HEK293 (cell line): ENCODE data around the gene NHLRC2.

ENCODE experiments used
- CTCF ChIA-PET: fragments of 350-600 bp; formaldehyde crosslinking; extraction: SDS; loops from one replicate; lab custom pipeline; 2021; ENCODE audit warnings: antibody characterized with exemption; lab: Yijun Ruan, JAX
- POLR2A ChIA-PET: fragments of 300-600 bp; formaldehyde crosslinking; extraction: SDS; loops from one replicate; lab custom pipeline; 2020; ENCODE audit warnings: antibody characterized with exemption, inconsistent platforms; lab: Yijun Ruan, JAX
- H3K27ac ChIP-seq: fragments of 200-500 bp; sonication (Bioruptor generic); 2 replicates; pipeline ENCODE4 v1.5.1; 2014; ENCODE audit warnings: low read depth, low read length, control low read depth, inconsistent platforms; ENCODE audit errors: extremely low read depth
- H3K36me3 ChIP-seq, 2 experiments: fragments of 200-500 bp in 1 of 2; sonication (Bioruptor generic) in 1 of 2; 1 replicate in 1 of 2; 2 replicates in 1 of 2; pipeline ENCODE4 v1.5.1; 2014 to 2017; ENCODE audit warnings: inconsistent platforms in 2 of 2, low read length in 2 of 2; ENCODE audit not compliant: control insufficient read depth in 2 of 2, insufficient read depth in 1 of 2
- H3K4me1 ChIP-seq: fragments of 200-500 bp; sonication (Bioruptor generic); 2 replicates; pipeline ENCODE4 v1.5.1; 2014; ENCODE audit warnings: mild to moderate bottlenecking, low read length, inconsistent platforms; ENCODE audit not compliant: control insufficient read depth, insufficient read depth
- H3K4me3 ChIP-seq: 2 replicates; pipeline ENCODE4 v1.5.1; 2011; ENCODE audit warnings: low read depth, mild to moderate bottlenecking, control low read depth, low read length, moderate library complexity
- H3K9me3 ChIP-seq: fragments of 200-500 bp; sonication (Bioruptor generic); 2 replicates; pipeline ENCODE4 v1.5.1; 2014; ENCODE audit warnings: low read depth, low read length, inconsistent platforms; ENCODE audit not compliant: control insufficient read depth, insufficient read depth
- HOXD13 ChIP-seq: sonication (generic); formaldehyde crosslinking; IDR thresholded peaks from 2 replicates; pipeline ENCODE4 v1.8.0; 2022; ENCODE audit warnings: missing genetic modification reagents, borderline replicate concordance
- KLF16 ChIP-seq: fragments of 450-650 bp; formaldehyde crosslinking; IDR thresholded peaks from 2 replicates; pipeline ENCODE4 v1.5.1; 2017; ENCODE audit warnings: missing biosample characterization, missing genetic modification characterization
- KLF7 ChIP-seq: fragments of 450-650 bp; formaldehyde crosslinking; IDR thresholded peaks from 2 replicates; pipeline ENCODE4 v1.5.1; 2016; ENCODE audit warnings: missing biosample characterization, missing genetic modification characterization, borderline replicate concordance
- MYNN ChIP-seq: fragments of 450-650 bp; formaldehyde crosslinking; IDR thresholded peaks from 2 replicates; pipeline ENCODE4 v1.5.1; 2016; ENCODE audit warnings: missing biosample characterization, missing genetic modification characterization, borderline replicate concordance
- MZF1 ChIP-seq: fragments of 450-650 bp; formaldehyde crosslinking; IDR thresholded peaks from 2 replicates; pipeline ENCODE4 v1.5.1; 2017; ENCODE audit warnings: missing biosample characterization, missing genetic modification characterization, borderline replicate concordance
- SALL2 ChIP-seq: fragments of 450-650 bp; formaldehyde crosslinking; IDR thresholded peaks from 2 replicates; pipeline ENCODE4 v1.5.0; 2017; ENCODE audit warnings: missing biosample characterization, mild to moderate bottlenecking, missing genetic modification characterization, borderline replicate concordance
- ZBTB1 ChIP-seq: fragments of 450-650 bp; formaldehyde crosslinking; IDR thresholded peaks from 2 replicates; pipeline ENCODE4 v1.5.1; 2016; ENCODE audit warnings: missing biosample characterization, missing genetic modification characterization
- ZBTB21 ChIP-seq: fragments of 450-650 bp; formaldehyde crosslinking; IDR thresholded peaks from 2 replicates; pipeline ENCODE4 v1.5.1; 2017; ENCODE audit warnings: missing biosample characterization, missing genetic modification characterization
- ZBTB44 ChIP-seq: fragments of 450-650 bp; IDR thresholded peaks from 2 replicates; pipeline ENCODE4 v1.5.1; 2018; ENCODE audit warnings: missing biosample characterization, mild to moderate bottlenecking, missing genetic modification characterization
- ZNF169 ChIP-seq: fragments of 450-650 bp; formaldehyde crosslinking; IDR thresholded peaks from 2 replicates; pipeline ENCODE4 v1.5.1; 2016; ENCODE audit warnings: missing biosample characterization, missing genetic modification characterization
- ZNF175 ChIP-seq: fragments of 450-650 bp; formaldehyde crosslinking; IDR thresholded peaks from 2 replicates; pipeline ENCODE4 v1.5.1; 2016; ENCODE audit warnings: missing biosample characterization, missing genetic modification characterization
- ZNF214 ChIP-seq: fragments of 450-650 bp; formaldehyde crosslinking; IDR thresholded peaks from 2 replicates; pipeline ENCODE4 v1.5.1; 2017; ENCODE audit warnings: missing biosample characterization, mild to moderate bottlenecking, missing genetic modification characterization, borderline replicate concordance
- ZNF37A ChIP-seq: fragments of 450-650 bp; IDR thresholded peaks from 2 replicates; pipeline ENCODE4 v1.5.1; 2018; ENCODE audit warnings: missing biosample characterization, missing genetic modification characterization
- ZNF391 ChIP-seq: fragments of 450-650 bp; formaldehyde crosslinking; IDR thresholded peaks from 2 replicates; pipeline ENCODE4 v1.5.1; 2016; ENCODE audit warnings: low read depth, missing biosample characterization, missing genetic modification characterization, borderline replicate concordance
- ZNF423 ChIP-seq: fragments of 450-650 bp; formaldehyde crosslinking; IDR thresholded peaks from 2 replicates; pipeline ENCODE4 v1.5.1; 2016; ENCODE audit warnings: missing biosample characterization, missing genetic modification characterization
- ZNF521 ChIP-seq: fragments of 450-650 bp; formaldehyde crosslinking; IDR thresholded peaks from 2 replicates; pipeline ENCODE4 v1.5.1; 2017; ENCODE audit warnings: missing biosample characterization, mild to moderate bottlenecking, missing genetic modification characterization
- ZNF549 ChIP-seq: fragments of 450-650 bp; IDR thresholded peaks from 2 replicates; pipeline ENCODE4 v1.5.1; 2018; ENCODE audit warnings: missing biosample characterization, missing genetic modification characterization, mild to moderate bottlenecking, inconsistent platforms, moderate library complexity
- ZNF623 ChIP-seq: fragments of 450-650 bp; formaldehyde crosslinking; IDR thresholded peaks from 2 replicates; pipeline ENCODE4 v1.5.1; 2016; ENCODE audit warnings: missing biosample characterization, missing genetic modification characterization
- ZNF658 ChIP-seq: fragments of 450-650 bp; formaldehyde crosslinking; IDR thresholded peaks from 2 replicates; pipeline ENCODE4; 2016; ENCODE audit warnings: missing biosample characterization, missing genetic modification characterization
- ZNF747 ChIP-seq: fragments of 450-650 bp; formaldehyde crosslinking; IDR thresholded peaks from 2 replicates; pipeline ENCODE4 v1.5.1; 2016; ENCODE audit warnings: missing biosample characterization, missing genetic modification characterization
- ZNF76 ChIP-seq: fragments of 450-650 bp; formaldehyde crosslinking; IDR thresholded peaks from 2 replicates; pipeline ENCODE4; 2016; ENCODE audit warnings: low read depth, missing biosample characterization, missing genetic modification characterization, borderline replicate concordance
- ZNF843 ChIP-seq: fragments of 450-650 bp; formaldehyde crosslinking; IDR thresholded peaks from 2 replicates; pipeline ENCODE4 v1.5.1; 2016; ENCODE audit warnings: missing biosample characterization, missing genetic modification characterization
- ZSCAN16 ChIP-seq: fragments of 450-650 bp; formaldehyde crosslinking; IDR thresholded peaks from 2 replicates; pipeline ENCODE4 v1.5.1; 2016; ENCODE audit warnings: missing biosample characterization, missing genetic modification characterization
- ZSCAN30 ChIP-seq: fragments of 450-650 bp; IDR thresholded peaks from 2 replicates; pipeline ENCODE4 v1.5.1; 2018; ENCODE audit warnings: missing biosample characterization, mild to moderate bottlenecking, missing genetic modification characterization, moderate library complexity

Gene NHLRC2

DNA sequence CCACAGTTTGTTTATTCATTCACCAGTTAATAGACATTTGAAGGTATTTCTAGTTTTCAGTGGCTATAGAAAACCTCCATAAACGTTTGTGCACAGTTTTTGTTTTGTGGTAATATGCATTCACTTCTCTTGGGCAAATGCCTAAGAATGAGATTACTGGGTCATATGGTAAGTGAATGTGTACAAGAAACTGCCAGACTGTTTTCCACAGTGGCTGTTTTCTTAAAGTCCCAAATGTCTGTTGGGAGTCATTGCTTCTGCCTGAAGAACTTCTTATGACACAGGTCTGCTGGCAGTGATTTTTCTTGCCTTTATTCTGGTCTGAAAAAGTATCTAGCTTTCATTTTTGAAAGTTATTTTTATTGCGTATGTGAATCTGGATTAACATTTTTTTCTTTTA is 35.5 kb downstream of the NHLRC2 start:
- Histone ChIP-seq H3K4me1 (no peaks in the 10 kb centered on the region), H3K9me3 (no peaks in the 10 kb centered on the region), H3K36me3 (peaks cover 4 to 34% of the 10 kb centered on the region in 2 experiments), H3K27ac (no peak overlapping the region), H3K4me3 (no peak overlapping the region)
- POLR2A ChIA-PET = no interaction called here
- TF ChIP-seq ZNF623 (tag by site-specific recombination) = no peak
- no peak for TF ChIP-seq KLF16
- no peak for TF ChIP-seq SALL2
- TF ChIP-seq ZBTB1 (tag by site-specific recombination) = no peak
- TF ChIP-seq ZSCAN30 (tag by site-specific recombination) = no peak
- TF ChIP-seq ZNF391 (tag by site-specific recombination) = no peak
- no peak for TF ChIP-seq ZNF747 (tag by site-specific recombination)
- TF ChIP-seq MZF1 (tag by site-specific recombination) = no peak
- TF ChIP-seq ZNF175 (tag by site-specific recombination) = no peak
- TF ChIP-seq ZNF843 (tag by site-specific recombination) = no peak
- no peak for TF ChIP-seq ZBTB44 (tag by site-specific recombination)
- TF ChIP-seq MYNN (tag by site-specific recombination) = no peak
- no peak for TF ChIP-seq KLF7
- TF ChIP-seq HOXD13 (CRISPR knock-in tag) = no peak
- CTCF ChIA-PET = no interaction called here

GRCh38 chr10:113890769-113891168 is 36.3 kb downstream of the NHLRC2 start:
- no peak overlapping the region for H3K27ac ChIP-seq
- CTCF ChIA-PET = interaction anchor here (0.7 kb wide), 1 partner anchor 1857 kb away, joined by 4 read pairs; no protein-coding TSS in a partner anchor
- no peaks in the 10 kb centered on the region for H3K4me1 ChIP-seq
- peaks cover 4 to 25% of the 10 kb centered on the region in 2 experiments for H3K36me3 ChIP-seq
- H3K9me3 ChIP-seq = no peaks in the 10 kb centered on the region
- TF ChIP-seq ZSCAN30 (tag by site-specific recombination) (no peak), ZNF549 (tag by site-specific recombination) (no peak), ZNF37A (tag by site-specific recombination) (no peak), ZSCAN16 (tag by site-specific recombination) (no peak), ZNF76 (tag by site-specific recombination) (no peak), ZNF169 (no peak)
- TF ChIP-seq, all 188 proteins: peak for 0
- POLR2A ChIA-PET = no interaction called here
- H3K4me3 ChIP-seq = no peak overlapping the region

- Histone ChIP-seq H3K36me3 (peaks cover 1 to 18% of the 10 kb centered on the region in 2 experiments), H3K9me3 (no peaks in the 10 kb centered on the region), H3K4me3 (no peak overlapping the region), H3K4me1 (no peaks in the 10 kb centered on the region), H3K27ac (no peak overlapping the region)
- no peak for TF ChIP-seq ZNF843 (tag by site-specific recombination)
- TF ChIP-seq ZNF658 (tag by site-specific recombination) = no peak
- TF ChIP-seq ZNF214 (tag by site-specific recombination) = no peak
- no peak for TF ChIP-seq ZNF521
- no peak for TF ChIP-seq ZBTB21 (tag by site-specific recombination)
- no peak for TF ChIP-seq ZNF423 (tag by site-specific recombination)
- CTCF ChIA-PET = interaction anchor here (0.7 kb wide), 1 partner anchor 111 kb away, joined by 3 read pairs; no protein-coding TSS in a partner anchor
- POLR2A ChIA-PET = no interaction called here
Measured at GRCh38 chr10:113891476-113891875, 37.0 kb downstream of the NHLRC2 start.
